GM06990 (cell line): ENCODE data around the gene TRIM3.

Experiments used
- DNase-seq: peaks from one replicate; pipeline ENCODE4 v3.0.0-alpha.2; 2011; ENCODE audit not compliant: insufficient read length; ENCODE audit errors: extremely low read depth
- H3K27me3 ChIP-seq: replicated peaks from 2 replicates; pipeline ENCODE4 v1.6.0; 2011; ENCODE audit warnings: low read length; ENCODE audit not compliant: control insufficient read depth, insufficient read depth
- H3K36me3 ChIP-seq: 2 replicates; pipeline ENCODE4 v1.5.1; 2011; ENCODE audit warnings: low read length; ENCODE audit not compliant: control insufficient read depth, insufficient read depth
- H3K4me3 ChIP-seq: replicated peaks from 2 replicates; pipeline ENCODE4 v1.5.1; 2011; ENCODE audit warnings: low read depth, mild to moderate bottlenecking, control low read depth, low read length
- CTCF ChIP-seq: IDR thresholded peaks from 2 replicates; pipeline ENCODE4 v1.5.1; 2011; ENCODE audit warnings: low read length, control low read depth, mild to moderate bottlenecking, inconsistent platforms; ENCODE audit not compliant: insufficient read depth, poor library complexity, severe bottlenecking

The TRIM3 gene

GRCh38 chr11:6410695-6411430, 62.9 kb downstream of the TRIM3 start:
- DNase-seq: no peak
- TF ChIP-seq CTCF: no peak
- H3K27me3 ChIP-seq: no peaks in the 10 kb centered on the region; the same call in 1 of the 2 replicates
- no peak overlapping the region for H3K4me3 ChIP-seq
- H3K36me3 ChIP-seq: no peaks in the 10 kb centered on the region

DNA sequence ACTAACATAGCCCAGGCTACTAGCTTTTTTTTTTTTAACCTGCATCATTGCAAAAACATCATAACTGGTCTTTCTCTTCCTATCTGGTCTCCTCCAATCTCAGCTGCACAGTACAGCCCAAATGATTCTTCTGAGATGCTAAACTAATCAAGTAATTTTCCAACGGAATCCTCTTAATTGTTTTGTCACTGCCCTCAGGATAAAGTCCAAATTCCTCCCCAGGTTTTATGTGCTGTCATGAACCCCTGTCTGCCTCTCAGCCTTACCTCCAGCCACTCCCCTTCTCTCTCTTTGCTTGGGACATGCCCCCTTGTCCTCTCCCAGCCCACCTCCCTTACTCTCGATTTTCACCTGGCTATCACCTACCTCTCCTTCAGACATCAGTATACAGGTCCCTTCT, 67.4 kb downstream of the TRIM3 start:
- DNase-seq: no peak
- Histone ChIP-seq H3K27me3 (no peaks in the 10 kb centered on the region), H3K4me3 (no peak overlapping the region), H3K36me3 (no peaks in the 10 kb centered on the region)
- TF ChIP-seq CTCF: no peak

GRCh38 chr11:6405846-6406245, 67.9 kb downstream of the TRIM3 start:
- no peak for DNase-seq
- Histone ChIP-seq H3K27me3 (no peaks in the 10 kb centered on the region), H3K36me3 (no peaks in the 10 kb centered on the region), H3K4me3 (no peak overlapping the region)
- no peak for TF ChIP-seq CTCF

- H3K36me3 ChIP-seq: no peaks in the 10 kb centered on the region
- DNase-seq: no peak
- H3K27me3 ChIP-seq: no peaks in the 10 kb centered on the region
- no peak overlapping the region for H3K4me3 ChIP-seq
- TF ChIP-seq CTCF: no peak
These were observed 68.6 kb downstream of the TRIM3 start for GRCh38 chr11:6405052-6405667.

DNA sequence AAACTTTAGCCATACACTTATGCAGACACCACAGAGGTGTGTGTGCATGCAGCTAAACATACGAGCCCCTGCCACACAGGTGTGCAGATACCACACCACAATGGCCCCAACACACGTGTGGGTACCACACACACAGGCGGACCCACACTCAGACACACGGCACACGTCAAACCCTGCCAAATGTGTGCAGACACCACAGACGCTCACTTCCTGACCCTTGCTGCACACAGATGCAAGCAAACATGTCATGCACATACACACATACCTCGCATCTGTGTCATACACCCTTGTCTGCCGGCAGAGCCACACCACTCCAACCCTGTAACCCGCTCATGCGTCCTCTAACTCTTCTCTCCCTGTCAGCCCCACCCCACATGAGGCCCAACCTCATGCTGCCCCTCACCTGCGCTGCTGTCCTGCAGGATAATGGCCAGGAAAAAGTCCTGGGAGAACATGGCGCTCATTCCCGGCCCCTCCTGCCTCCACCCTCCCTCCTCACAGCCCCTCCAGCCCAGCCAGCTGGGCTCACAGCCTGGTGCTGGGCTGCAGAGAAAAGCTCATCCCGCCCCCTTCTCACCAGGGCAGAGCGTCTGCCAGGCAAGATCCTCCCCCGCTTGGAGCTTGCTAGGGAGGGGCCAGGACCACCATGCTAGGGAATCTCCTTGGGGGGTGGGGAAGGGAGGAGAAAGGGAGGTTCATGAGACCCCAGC, 69.2 kb downstream of the TRIM3 start:
- Histone ChIP-seq H3K27me3 (no peaks in the 10 kb centered on the region), H3K4me3 (no peak overlapping the region), H3K36me3 (no peaks in the 10 kb centered on the region)
- TF ChIP-seq CTCF: no peak
- no peak for DNase-seq
